Sigmoid colon (tissue), 7 donors: ENCODE results near the gene HSH2D. TPM values are rescaled to one million over a fixed set of nuclear protein-coding genes. Genes with fewer than 3 reads are reported as not detected.

Experiments
- DNase-seq: peaks from one replicate; pipeline ENCODE4 v3.0.0-alpha.2; 2019
- H3K27ac ChIP-seq, 4 donors: fragments of 200-600 bp; sonication (generic); one replicate each; pipeline ENCODE4 v1.5.1; 2016 to 2019; ENCODE audit warnings: mild to moderate bottlenecking in 1 of 4
- H3K27me3 ChIP-seq, 3 donors: fragments of 200-600 bp; sonication (generic); one replicate each; pipeline ENCODE4 v1.5.1; 2019; ENCODE audit warnings: mild to moderate bottlenecking in 1 of 3
- H3K36me3 ChIP-seq, 4 donors: fragments of 200-600 bp; sonication (generic); one replicate each; pipeline ENCODE4 v1.5.1; 2016 to 2019
- H3K4me1 ChIP-seq, 4 donors: fragments of 200-600 bp; sonication (generic); one replicate each; pipeline ENCODE4 v1.5.1; 2017 to 2019
- H3K4me3 ChIP-seq, 4 donors: fragments of 200-600 bp; sonication (generic); one replicate each; pipeline ENCODE4 v1.5.1; 2017 to 2019; ENCODE audit warnings: mild to moderate bottlenecking in 2 of 4, moderate library complexity in 1 of 4
- H3K9me3 ChIP-seq, 4 donors: fragments of 200-600 bp in 3 of 4; sonication (generic) in 3 of 4; one replicate each; pipeline versions ENCODE4 v1.5.1 to v1.6.1; 2013 to 2019
- CTCF ChIP-seq, 4 experiments: fragments of 450-650 bp in 3 of 4; fragments of 200-600 bp in 1 of 4; IDR thresholded peaks; one replicate each; pipeline ENCODE4 v1.5.1; 2016 to 2019; ENCODE audit warnings: antibody characterized with exemption in 4 of 4, mild to moderate bottlenecking in 3 of 4, moderate library complexity in 2 of 4
- EP300 ChIP-seq, 4 donors: sonication (generic); formaldehyde crosslinking; IDR thresholded peaks; one replicate each; pipeline ENCODE4 v1.6.1; 2017; ENCODE audit warnings: antibody characterized with exemption in 4 of 4
- POLR2A ChIP-seq, 2 donors: fragments of 450-650 bp; IDR thresholded peaks; one replicate each; pipeline ENCODE4 v1.6.1; 2016; ENCODE audit warnings: antibody characterized with exemption in 2 of 2, mild to moderate bottlenecking in 2 of 2, moderate library complexity in 2 of 2
- POLR2AphosphoS5 ChIP-seq, 4 donors: sonication (generic); formaldehyde crosslinking; IDR thresholded peaks; one replicate each; pipeline ENCODE4 v1.6.1; 2017; ENCODE audit warnings: antibody characterized with exemption in 4 of 4
- WGBS, 2 donors: extraction: QIAGEN DNeasy Blood & Tissue Kit; methylation state at CpG; one replicate each; pipeline ENCODE4 v1.1.7; 2013; 5-methylcytosine and 5-hydroxymethylcytosine counted together
- intact Hi-C: fragments of 100-400 bp; cut with DNase I; formaldehyde crosslinking; loops from one replicate; pipeline ENCODE4 v1.15.1; 2023
- polyA plus RNA-seq, 3 donors: library from polyadenylated mRNA; stranded (reverse); fragments of 200-250 nt; gene quantifications; one replicate each; pipeline ENCODE4 v1.2.3, GENCODE V29; 2013
- total RNA-seq, 4 donors: library from RNA; depleted of rRNA; stranded (reverse); fragments of >200 nt; gene quantifications; one replicate each; pipeline ENCODE4 v1.1.0, GENCODE V29; 2016
- donor health status: healthy with polysubstance abuse.
- donor health status: Bipolar disorder and iron deficiency.
- donor health status: healthy.

Gene HSH2D
- total RNA-seq: 1 to 10 TPM in 2 of 4 donors, not detected in 2; 2.5 to 3.3 TPM
- 10 to 100 TPM; 14.4 to 40.0 (median 22.9) TPM for polyA plus RNA-seq

- Histone ChIP-seq H3K9me3 (no peaks in the 10 kb centered on the region), H3K27me3 (peaks cover 0 to 10% (median 0%) of the 10 kb centered on the region in 3 donors), H3K4me3 (peak within 1 kb of the TSS in 1 of 4 donors; percentile 17), H3K27ac (peak within 1 kb of the TSS in 1 of 4 donors; percentile 51), H3K4me1 (no peaks in the 10 kb centered on the region), H3K36me3 (no peaks in the 10 kb centered on the region)
- intact Hi-C loops: no loop called here
- DNase-seq: no peak
- peak in 1 of 4 donors; percentile 9 for TF ChIP-seq POLR2AphosphoS5 (IDR thresholded peaks at IDR 0.05)
- TF ChIP-seq EP300 (IDR thresholded peaks at IDR 0.05): no peak
- TF ChIP-seq CTCF (IDR thresholded peaks at IDR 0.05): no peak
- TF ChIP-seq POLR2A (IDR thresholded peaks at IDR 0.05): peak in 1 of 2 donors; percentile 44
- 13 to 19% methylated on average over 13 of the region's 13 CpGs for WGBS, 2 donors
Observed at GRCh38 chr19:16143399-16144215, at the start of gene HSH2D. TSS of gene HSH2D (plus strand) at chr19:16143685. CDS start at chr19:16148751, 5,066 bp downstream.

GRCh38 chr19:16094360-16095070, 49.0 kb upstream of the HSH2D start:
- whole genome bisulfite sequencing, 2 donors: 74 to 75% methylated on average over 10 of the region's 10 CpGs
- no peaks in the 10 kb centered on the region for H3K9me3 ChIP-seq
- H3K4me1 ChIP-seq: peaks cover 0 to 68% (median 33%) of the 10 kb centered on the region in 4 donors
- peaks cover 69 to 100% (median 95%) of the 10 kb centered on the region in 4 donors for H3K36me3 ChIP-seq
- intact Hi-C loops: loop anchor here (1.0 kb wide), 1 partner anchor 27 kb away; no protein-coding TSS in a partner anchor
- DNase-seq: no peak
- TF ChIP-seq POLR2AphosphoS5 (IDR thresholded peaks at IDR 0.05): no peak
- TF ChIP-seq EP300 (IDR thresholded peaks at IDR 0.05): no peak
- no peak for TF ChIP-seq POLR2A (IDR thresholded peaks at IDR 0.05)
- TF ChIP-seq CTCF (IDR thresholded peaks at IDR 0.05): no peak
- no peak overlapping the region for H3K4me3 ChIP-seq
- H3K27me3 ChIP-seq: no peaks in the 10 kb centered on the region
- H3K27ac ChIP-seq: peak overlapping the region; percentile 66 to 100 (median 86)

GRCh38 chr19:16095071-16095571, 48.4 kb upstream of the HSH2D start:
- Histone ChIP-seq H3K27ac (peak overlapping the region; percentile 66 to 100 (median 86)), H3K9me3 (no peaks in the 10 kb centered on the region), H3K4me1 (peaks cover 0 to 65% (median 32%) of the 10 kb centered on the region in 4 donors), H3K4me3 (no peak overlapping the region), H3K27me3 (no peaks in the 10 kb centered on the region), H3K36me3 (peaks cover 63 to 100% (median 95%) of the 10 kb centered on the region in 4 donors)
- DNase-seq: no peak
- intact Hi-C loops: loop anchor here (1.0 kb wide), 1 partner anchor 28 kb away; no protein-coding TSS in a partner anchor
- WGBS, 2 donors: 62 to 81% methylated on average over 13 of the region's 13 CpGs
- TF ChIP-seq POLR2A (IDR thresholded peaks at IDR 0.05) (no peak), CTCF (IDR thresholded peaks at IDR 0.05) (no peak), POLR2AphosphoS5 (IDR thresholded peaks at IDR 0.05) (peak in 2 of 4 donors; percentile 3 to 5), EP300 (IDR thresholded peaks at IDR 0.05) (no peak)

- WGBS, 2 donors: 66 to 69% methylated on average over 10 of the region's 10 CpGs
- peaks cover 0 to 56% (median 32%) of the 10 kb centered on the region in 4 donors for H3K4me1 ChIP-seq
- no peak for DNase-seq
- peaks cover 56 to 100% (median 95%) of the 10 kb centered on the region in 4 donors for H3K36me3 ChIP-seq
- TF ChIP-seq POLR2AphosphoS5 (IDR thresholded peaks at IDR 0.05) (peak; percentile 4 to 58 (median 44)), CTCF (IDR thresholded peaks at IDR 0.05) (no peak)
- H3K9me3 ChIP-seq: no peaks in the 10 kb centered on the region
- H3K27me3 ChIP-seq: no peaks in the 10 kb centered on the region
- no peak overlapping the region for H3K4me3 ChIP-seq
- H3K27ac ChIP-seq: peak overlapping the region; percentile 66 to 100 (median 86)
- intact Hi-C loops: no loop called here
Observed at GRCh38 chr19:16096280-16096855, 47.1 kb upstream of the HSH2D start.
